ENCODE results near the gene SV2B.

DNA sequence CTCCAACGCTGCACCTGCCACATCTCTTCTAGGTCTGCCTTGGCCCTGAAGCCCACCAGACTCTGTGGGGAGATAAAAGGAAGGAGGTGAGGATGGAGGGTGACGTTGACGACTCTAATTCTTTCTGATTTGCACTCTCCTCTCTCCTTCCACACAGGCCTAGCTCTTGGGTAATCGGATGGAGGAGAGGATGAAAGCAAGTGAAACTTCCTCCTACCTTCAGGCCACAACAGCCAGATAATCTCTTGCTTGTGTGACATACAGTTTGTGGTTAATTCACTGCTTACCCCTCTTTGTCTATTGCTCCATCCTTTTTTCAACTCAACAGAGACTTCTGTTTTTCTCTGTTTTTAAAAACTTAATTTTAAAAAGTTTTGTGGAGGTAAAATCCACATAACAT, 208.1 kb downstream of the SV2B start:
- TF ChIP-seq, protein P1, sequence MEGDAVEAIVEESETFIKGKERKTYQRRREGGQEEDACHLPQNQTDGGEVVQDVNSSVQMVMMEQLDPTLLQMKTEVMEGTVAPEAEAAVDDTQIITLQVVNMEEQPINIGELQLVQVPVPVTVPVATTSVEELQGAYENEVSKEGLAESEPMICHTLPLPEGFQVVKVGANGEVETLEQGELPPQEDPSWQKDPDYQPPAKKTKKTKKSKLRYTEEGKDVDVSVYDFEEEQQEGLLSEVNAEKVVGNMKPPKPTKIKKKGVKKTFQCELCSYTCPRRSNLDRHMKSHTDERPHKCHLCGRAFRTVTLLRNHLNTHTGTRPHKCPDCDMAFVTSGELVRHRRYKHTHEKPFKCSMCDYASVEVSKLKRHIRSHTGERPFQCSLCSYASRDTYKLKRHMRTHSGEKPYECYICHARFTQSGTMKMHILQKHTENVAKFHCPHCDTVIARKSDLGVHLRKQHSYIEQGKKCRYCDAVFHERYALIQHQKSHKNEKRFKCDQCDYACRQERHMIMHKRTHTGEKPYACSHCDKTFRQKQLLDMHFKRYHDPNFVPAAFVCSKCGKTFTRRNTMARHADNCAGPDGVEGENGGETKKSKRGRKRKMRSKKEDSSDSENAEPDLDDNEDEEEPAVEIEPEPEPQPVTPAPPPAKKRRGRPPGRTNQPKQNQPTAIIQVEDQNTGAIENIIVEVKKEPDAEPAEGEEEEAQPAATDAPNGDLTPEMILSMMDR (conservative IDR thresholded peaks at IDR 0.05) = no peak
- TF ChIP-seq EZH2 (IDR thresholded peaks at IDR 0.05; ENCODE audit: low read depth) = no peak
